IMR-90 (cell line): ENCODE results near the gene TAS2R14. TPM values are rescaled to one million over a fixed set of nuclear protein-coding genes. Genes with fewer than 3 reads are reported as not detected.

ENCODE experiments used
- ATAC-seq: fragments of 200-7000 bp; cut with Tn5 transposase; 2 replicates; pipeline ENCODE4 v1.9.1; 2020; ENCODE audit warnings: low read depth, mild to moderate bottlenecking, moderate library complexity
- BruUV-seq: library from RNA; stranded (reverse); fragments of 400-500 nt; replicated peaks from 2 replicates; lab custom pipeline; 2021; lab: Mats Ljungman, UMichigan
- CTCF ChIA-PET: fragments of 300-600 bp; formaldehyde crosslinking; extraction: SDS; loops from one replicate; lab custom pipeline; 2021; ENCODE audit warnings: antibody characterized with exemption; lab: Yijun Ruan, JAX
- POLR2A ChIA-PET: fragments of 300-600 bp; sonication (Branson Sonifier 250); formaldehyde crosslinking; loops from one replicate; lab custom pipeline; 2022; ENCODE audit warnings: antibody characterized with exemption; ENCODE audit not compliant: unreplicated experiment; lab: Charles Lee
- DNase-seq: peaks from one replicate; pipeline ENCODE4 v3.0.0; 2013
- H2AFZ ChIP-seq: replicated peaks from 2 replicates; pipeline ENCODE3; 2013; ENCODE audit warnings: low read length, mild to moderate bottlenecking; ENCODE audit not compliant: poor library complexity
- H2AK5ac ChIP-seq: 2 replicates; pipeline ENCODE4 v1.6.1; 2013; ENCODE audit warnings: low read depth, low read length, inconsistent platforms
- H2AK9ac ChIP-seq: replicated peaks from 2 replicates; pipeline ENCODE3; 2013; ENCODE audit warnings: mild to moderate bottlenecking, low read depth, low read length, moderate library complexity; ENCODE audit not compliant: poor library complexity
- H2BK120ac ChIP-seq: 2 replicates; pipeline ENCODE4 v1.6.1; 2013; ENCODE audit warnings: low read depth, low read length, inconsistent platforms
- H2BK15ac ChIP-seq: 3 replicates; pipeline ENCODE4 v1.6.1; 2013; ENCODE audit warnings: low read depth, low read length, inconsistent platforms
- H2BK20ac ChIP-seq: 2 replicates; pipeline ENCODE4 v1.6.1; 2013; ENCODE audit warnings: low read depth, mild to moderate bottlenecking, inconsistent platforms, low read length, moderate library complexity
- H2BK5ac ChIP-seq: 2 replicates; pipeline ENCODE4 v1.6.1; 2013; ENCODE audit warnings: mild to moderate bottlenecking, low read depth, low read length, inconsistent platforms; ENCODE audit not compliant: poor library complexity, severe bottlenecking
- H3K14ac ChIP-seq: replicated peaks from 2 replicates; pipeline ENCODE4 v1.6.1; 2013; ENCODE audit warnings: low read depth, low read length, inconsistent platforms
- H3K18ac ChIP-seq: 2 replicates; pipeline ENCODE4 v1.6.1; 2013; ENCODE audit warnings: low read depth, low read length, control low read depth
- H3K23ac ChIP-seq: 2 replicates; pipeline ENCODE4 v1.6.1; 2013; ENCODE audit warnings: low read depth, low read length, inconsistent platforms
- H3K27ac ChIP-seq: 2 replicates; pipeline ENCODE4 v1.5.1; 2013; ENCODE audit warnings: mild to moderate bottlenecking, control low read depth, low read length; ENCODE audit not compliant: insufficient read depth
- H3K27me3 ChIP-seq: 2 replicates; pipeline ENCODE4 v1.6.1; 2013; ENCODE audit warnings: low read length; ENCODE audit not compliant: control insufficient read depth, insufficient read depth
- H3K36me3 ChIP-seq: 2 replicates; pipeline ENCODE4 v1.6.1; 2013; ENCODE audit warnings: low read length, mixed read lengths; ENCODE audit not compliant: control insufficient read depth, insufficient read depth
- H3K4ac ChIP-seq: 2 replicates; pipeline ENCODE4 v1.6.1; 2013; ENCODE audit warnings: low read depth, low read length, inconsistent platforms
- H3K4me1 ChIP-seq: 2 replicates; pipeline ENCODE4 v1.6.1; 2013; ENCODE audit warnings: low read length, mixed read lengths; ENCODE audit not compliant: control insufficient read depth, insufficient read depth
- H3K4me2 ChIP-seq: 2 replicates; pipeline ENCODE4 v1.6.1; 2013; ENCODE audit warnings: low read depth, mild to moderate bottlenecking, control low read depth, low read length, moderate library complexity
- H3K4me3 ChIP-seq: 2 replicates; pipeline ENCODE4 v1.5.1; 2013; ENCODE audit warnings: low read depth, mild to moderate bottlenecking, control low read depth, low read length, moderate library complexity; ENCODE audit not compliant: insufficient read depth
- H3K56ac ChIP-seq: 2 replicates; pipeline ENCODE4 v1.6.1; 2013; ENCODE audit warnings: low read length, inconsistent platforms; ENCODE audit not compliant: insufficient read depth; ENCODE audit errors: extremely low read depth
- H3K79me1 ChIP-seq, 2 experiments: 2 replicates each; pipeline ENCODE4 v1.6.1; 2013; ENCODE audit warnings: low read length in 2 of 2, inconsistent platforms in 1 of 2, low read depth in 1 of 2
- H3K9ac ChIP-seq: 2 replicates; pipeline ENCODE4 v1.6.1; 2013; ENCODE audit warnings: low read depth, low read length, control low read depth
- H3K9me1 ChIP-seq: 2 replicates; pipeline ENCODE4 v1.6.1; 2013; ENCODE audit warnings: low read length, inconsistent platforms; ENCODE audit not compliant: insufficient read depth
- H3K9me3 ChIP-seq: 2 replicates; pipeline ENCODE4 v1.6.1; 2013; ENCODE audit warnings: low read length; ENCODE audit not compliant: control insufficient read depth, insufficient read depth
- H4K20me1 ChIP-seq: 2 replicates; pipeline ENCODE4 v1.6.1; 2013; ENCODE audit warnings: low read length, inconsistent platforms; ENCODE audit not compliant: insufficient read depth
- H4K5ac ChIP-seq: 2 replicates; pipeline ENCODE4 v1.6.1; 2013; ENCODE audit warnings: mild to moderate bottlenecking, low read depth, low read length, control low read depth
- H4K8ac ChIP-seq, 2 experiments: 2 replicates each; pipeline ENCODE4 v1.6.1; 2013; ENCODE audit warnings: low read depth in 2 of 2, low read length in 2 of 2, control low read depth in 1 of 2, inconsistent platforms in 1 of 2
- H4K91ac ChIP-seq: 2 replicates; pipeline ENCODE4 v1.6.1; 2013; ENCODE audit warnings: low read depth, low read length, inconsistent platforms; ENCODE audit not compliant: insufficient read depth
- POLR2A ChIP-seq: IDR thresholded peaks from 2 replicates; pipeline ENCODE4 v1.6.1; 2012; ENCODE audit warnings: mild to moderate bottlenecking, low read depth, low read length
- WGBS, 2 experiments: methylation state at CpG; one replicate each; pipeline versions ENCODE4 v1.1.5 to v1.1.7; 2013; ENCODE audit warnings: missing lambda C conversion rate in 2 of 2; ENCODE audit not compliant: insufficient read length in 1 of 2; ENCODE audit errors: extremely low coverage in 2 of 2; 5-methylcytosine and 5-hydroxymethylcytosine counted together
- dilution Hi-C: fragments of 300-500 bp; cut with HindIII; formaldehyde crosslinking; loops from one replicate; pipeline ENCODE4 v1.14.3; 2018; ENCODE audit warnings: low sequenced_read_pairs; ENCODE audit not compliant: unreplicated experiment
- in situ Hi-C: fragments of 300-500 bp; cut with MboI; formaldehyde crosslinking; loops from 3 replicates; pipeline ENCODE4 v1.14.3; 2019; ENCODE audit warnings: low sequenced_read_pairs, inconsistent platforms, mixed read lengths
- intact Hi-C: fragments of 100-400 bp; cut with micrococcal nuclease; formaldehyde crosslinking; loops from 2 replicates; pipeline ENCODE4 v1.10.0; 2022
- polyA plus RNA-seq, 3 experiments: library from polyadenylated mRNA; depleted of rRNA; stranded (reverse); fragments of >200 nt; gene quantifications; 2 replicates each; pipeline ENCODE4 v1.2.3, GENCODE V29; 2012; ENCODE audit warnings: low replicate concordance in 1 of 3
- total RNA-seq: library from RNA; depleted of rRNA; stranded (reverse); fragments of >200 nt; gene quantifications from 2 replicates; pipeline ENCODE4 v1.2.3, GENCODE V29; 2012

The TAS2R14 gene
- total and polyA plus RNA-seq, 2 of the 4 experiments (the other 2 are of a cell fraction) = 1.6 to 2.0 TPM

DNA sequence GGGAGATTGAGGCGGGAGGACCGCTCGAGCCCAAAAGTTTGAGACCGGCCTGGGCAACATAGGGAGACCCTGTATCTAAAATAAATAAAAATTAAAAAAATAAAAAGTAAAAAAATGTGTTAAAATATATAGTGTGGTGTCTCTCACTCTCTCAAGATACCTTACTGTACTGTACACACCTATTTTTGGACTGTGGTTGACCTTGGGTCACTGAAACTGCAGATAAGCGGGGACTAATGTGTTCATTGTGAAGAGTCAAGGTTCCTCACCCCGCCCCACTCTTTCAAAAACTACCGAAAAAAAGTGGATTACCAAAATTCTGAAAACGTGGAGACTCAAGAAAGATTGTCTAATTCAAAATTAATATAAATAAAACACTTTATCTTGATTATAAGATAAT, 28.7 kb downstream of the TAS2R14 start:
- H3K4me3 ChIP-seq = no peak overlapping the region
- H2BK120ac ChIP-seq = no peak overlapping the region
- H2AK5ac ChIP-seq = no peak overlapping the region
- H3K9ac ChIP-seq = no peak overlapping the region
- no peaks in the 10 kb centered on the region for H3K4me1 ChIP-seq
- no peaks in the 10 kb centered on the region for H3K9me1 ChIP-seq
- H2AK9ac ChIP-seq = no peak overlapping the region
- no peaks in the 10 kb centered on the region; a peak in 1 of 4 replicates for H3K79me1 ChIP-seq
- no peaks in the 10 kb centered on the region for H3K36me3 ChIP-seq
- H2BK15ac ChIP-seq = no peak overlapping the region
- H4K5ac ChIP-seq = no peak overlapping the region
- H3K9me3 ChIP-seq = no peaks in the 10 kb centered on the region
- no peak overlapping the region for H3K23ac ChIP-seq
- H3K14ac ChIP-seq = no peak overlapping the region
- H2BK5ac ChIP-seq = no peak overlapping the region
- no peak for TF ChIP-seq POLR2A
- intact Hi-C loops = no loop called here
- ATAC-seq (no peak), DNase-seq (no peak)
- no peak overlapping the region for H2AFZ ChIP-seq
- ChIA-PET CTCF (no interaction called here), POLR2A (no interaction called here)
- no TSS peak for BruUV-seq
- no peak overlapping the region for H3K27ac ChIP-seq
- no peak overlapping the region for H3K4ac ChIP-seq
- in situ Hi-C loops = no loop called here
- no peak overlapping the region for H3K18ac ChIP-seq
- no peaks in the 10 kb centered on the region for H4K20me1 ChIP-seq
- no peak overlapping the region for H3K56ac ChIP-seq
- H2BK20ac ChIP-seq = no peak overlapping the region
- no peak overlapping the region for H3K4me2 ChIP-seq
- WGBS, 2 experiments = no CpG with 5 or more reads among the region's 8 CpGs
- no peak overlapping the region for H4K8ac ChIP-seq
- H3K27me3 ChIP-seq = no peaks in the 10 kb centered on the region
- H4K91ac ChIP-seq = no peak overlapping the region
- dilution Hi-C loops = no loop called here
